PC-9 (cell line): Measurements from ENCODE around the gene KLHL1. TPM values are rescaled to one million over a fixed set of nuclear protein-coding genes. Genes with fewer than 3 reads are reported as not detected.

Source experiments
- BruUV-seq: library from RNA; stranded (reverse); fragments of 400-500 nt; replicated peaks from 2 replicates; lab custom pipeline; 2021; lab: Mats Ljungman, UMichigan
- CTCF ChIA-PET: fragments of 300-600 bp; sonication (Branson Sonifier 250); formaldehyde crosslinking; loops from one replicate; lab custom pipeline; 2022; ENCODE audit warnings: antibody characterized with exemption; lab: Charles Lee
- POLR2A ChIA-PET: fragments of 300-600 bp; sonication (Branson Sonifier 250); formaldehyde crosslinking; loops from one replicate; lab custom pipeline; 2022; ENCODE audit warnings: antibody characterized with exemption; ENCODE audit not compliant: unreplicated experiment; lab: Charles Lee
- DNase-seq, 2 experiments: peaks; one replicate each; pipeline versions ENCODE4 v3.0.0 to v3.0.0-alpha.2; 2015 to 2022; ENCODE audit warnings: mixed read lengths in 1 of 2
- H2AFZ ChIP-seq: fragments of 200-600 bp; sonication (generic); 2 replicates; pipeline ENCODE4 v1.8.1; 2017; ENCODE audit warnings: antibody characterized with exemption
- H3F3A ChIP-seq: fragments of 200-600 bp; sonication (generic); 2 replicates; pipeline ENCODE4 v1.8.1; 2017; ENCODE audit warnings: antibody characterized with exemption, mild to moderate bottlenecking, low read depth; ENCODE audit not compliant: insufficient read depth
- H3K27ac ChIP-seq: fragments of 200-600 bp; sonication (generic); 2 replicates; pipeline ENCODE4 v1.6.1; 2016; ENCODE audit warnings: mixed run types
- H3K27me3 ChIP-seq: fragments of 200-600 bp; sonication (generic); 2 replicates; pipeline ENCODE4 v1.6.1; 2016; ENCODE audit warnings: low read depth, mixed run types; ENCODE audit not compliant: insufficient read depth
- H3K36me3 ChIP-seq: fragments of 200-600 bp; sonication (generic); 2 replicates; pipeline ENCODE4 v1.6.1; 2016; ENCODE audit warnings: low read depth, mixed run types
- H3K4me1 ChIP-seq: fragments of 200-600 bp; sonication (generic); replicated peaks from 2 replicates; pipeline ENCODE4 v1.6.1; 2016; ENCODE audit warnings: mixed run types; ENCODE audit not compliant: insufficient read depth
- H3K4me2 ChIP-seq: fragments of 200-600 bp; sonication (generic); 2 replicates; pipeline ENCODE4 v1.6.1; 2017; ENCODE audit warnings: mixed run types
- H3K4me3 ChIP-seq: fragments of 200-600 bp; sonication (generic); 2 replicates; pipeline ENCODE4 v1.6.1; 2016; ENCODE audit warnings: mixed run types
- H3K79me2 ChIP-seq: fragments of 200-600 bp; sonication (generic); 2 replicates; pipeline ENCODE4 v1.6.1; 2017; ENCODE audit warnings: low read depth, mixed run types
- H3K9me2 ChIP-seq: fragments of 200-600 bp; sonication (generic); 2 replicates; pipeline ENCODE4 v1.8.1; 2017; ENCODE audit warnings: mild to moderate bottlenecking; ENCODE audit not compliant: insufficient read depth
- H3K9me3 ChIP-seq: fragments of 200-600 bp; sonication (generic); 2 replicates; pipeline ENCODE4 v1.8.1; 2016; ENCODE audit warnings: low read depth; ENCODE audit not compliant: insufficient read depth
- H4K20me1 ChIP-seq: fragments of 200-600 bp; sonication (generic); 2 replicates; pipeline ENCODE4 v1.8.1; 2017; ENCODE audit not compliant: insufficient read depth
- EZH2 ChIP-seq: fragments of 200-600 bp; sonication (generic); IDR thresholded peaks from 2 replicates; pipeline ENCODE4 v1.8.0; 2017; ENCODE audit warnings: antibody characterized with exemption, low read depth
- intact Hi-C: fragments of 100-400 bp; cut with micrococcal nuclease; formaldehyde crosslinking; loops from one replicate; pipeline ENCODE4 v1.10.0; 2022; ENCODE audit not compliant: unreplicated experiment
- total RNA-seq: library from RNA; stranded (reverse); gene quantifications from 2 replicates; pipeline ENCODE4 v1.2.3, GENCODE V29; 2021
- TF ChIP-seq, protein P1 (sequence below): fragments of 200-600 bp; sonication (generic); conservative IDR thresholded peaks from 2 replicates; pipeline ENCODE4 v1.6.1; 2017; ENCODE audit warnings: mixed run types, antibody characterized with exemption, mild to moderate bottlenecking, moderate library complexity

KLHL1 gene
- total RNA-seq, 1 experiment from 2014 or later = not detected

DNA sequence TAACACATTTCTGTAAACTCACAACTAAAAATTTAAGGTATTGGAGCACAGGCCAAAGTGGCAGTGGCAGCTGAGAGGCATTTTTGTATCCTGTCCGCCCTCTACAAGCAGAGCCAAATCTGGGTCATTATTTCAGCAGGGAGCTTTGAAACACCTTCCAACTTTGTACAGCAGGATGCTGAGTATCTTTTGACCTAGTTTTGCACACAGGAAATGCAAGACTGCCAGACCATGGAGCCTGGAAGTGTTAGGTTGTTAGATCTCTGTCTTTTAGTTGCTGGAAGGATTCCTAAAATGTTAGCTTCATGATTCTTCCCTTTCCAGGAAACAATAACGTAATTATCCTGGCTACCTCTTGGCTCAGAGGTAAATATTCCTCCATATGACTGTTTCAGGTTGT is 149.2 kb downstream of the KLHL1 start:
- H3K4me3 ChIP-seq = no peak overlapping the region
- H4K20me1 ChIP-seq = no peaks in the 10 kb centered on the region
- no peaks in the 10 kb centered on the region for H3K79me2 ChIP-seq
- H3K4me2 ChIP-seq = no peak overlapping the region
- H3K27me3 ChIP-seq = no peaks in the 10 kb centered on the region
- H3K9me2 ChIP-seq = peaks cover 3% of the 10 kb centered on the region; the same call in 1 of the 2 replicates
- H3K4me1 ChIP-seq = no peaks in the 10 kb centered on the region
- no peak overlapping the region for H3K27ac ChIP-seq
- H2AFZ ChIP-seq = no peak overlapping the region
- no peak for TF ChIP-seq EZH2
- TF ChIP-seq, protein P1, sequence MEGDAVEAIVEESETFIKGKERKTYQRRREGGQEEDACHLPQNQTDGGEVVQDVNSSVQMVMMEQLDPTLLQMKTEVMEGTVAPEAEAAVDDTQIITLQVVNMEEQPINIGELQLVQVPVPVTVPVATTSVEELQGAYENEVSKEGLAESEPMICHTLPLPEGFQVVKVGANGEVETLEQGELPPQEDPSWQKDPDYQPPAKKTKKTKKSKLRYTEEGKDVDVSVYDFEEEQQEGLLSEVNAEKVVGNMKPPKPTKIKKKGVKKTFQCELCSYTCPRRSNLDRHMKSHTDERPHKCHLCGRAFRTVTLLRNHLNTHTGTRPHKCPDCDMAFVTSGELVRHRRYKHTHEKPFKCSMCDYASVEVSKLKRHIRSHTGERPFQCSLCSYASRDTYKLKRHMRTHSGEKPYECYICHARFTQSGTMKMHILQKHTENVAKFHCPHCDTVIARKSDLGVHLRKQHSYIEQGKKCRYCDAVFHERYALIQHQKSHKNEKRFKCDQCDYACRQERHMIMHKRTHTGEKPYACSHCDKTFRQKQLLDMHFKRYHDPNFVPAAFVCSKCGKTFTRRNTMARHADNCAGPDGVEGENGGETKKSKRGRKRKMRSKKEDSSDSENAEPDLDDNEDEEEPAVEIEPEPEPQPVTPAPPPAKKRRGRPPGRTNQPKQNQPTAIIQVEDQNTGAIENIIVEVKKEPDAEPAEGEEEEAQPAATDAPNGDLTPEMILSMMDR = no peak
- intact Hi-C loops = no loop called here
- POLR2A ChIA-PET = no interaction called here
- no peaks in the 10 kb centered on the region for H3F3A ChIP-seq
- CTCF ChIA-PET = no interaction called here
- BruUV-seq = no TSS peak
- DNase-seq = no peak
- H3K36me3 ChIP-seq = no peaks in the 10 kb centered on the region
- no peaks in the 10 kb centered on the region for H3K9me3 ChIP-seq

DNA sequence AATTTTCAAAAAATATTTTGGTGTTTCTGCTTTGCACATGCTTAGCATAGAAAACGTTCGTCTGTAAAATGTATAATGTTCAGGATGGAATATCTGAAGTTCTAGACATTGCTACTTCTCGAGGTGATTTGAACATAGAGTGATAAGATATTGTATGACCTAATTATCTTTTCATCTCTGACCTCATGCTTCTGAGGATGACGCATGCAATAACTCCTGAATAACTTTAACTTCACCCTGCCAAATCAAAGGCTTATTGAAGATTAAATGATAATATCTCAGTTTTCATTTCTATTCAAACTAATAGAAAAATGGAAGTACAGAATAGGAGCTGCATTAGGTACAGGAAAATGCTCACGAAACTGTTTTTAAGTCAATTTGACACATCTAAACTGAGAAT is 151.4 kb downstream of the KLHL1 start:
- POLR2A ChIA-PET = no interaction called here
- CTCF ChIA-PET = no interaction called here
- H3K79me2 ChIP-seq = no peaks in the 10 kb centered on the region
- no peaks in the 10 kb centered on the region for H3K27me3 ChIP-seq
- intact Hi-C loops = no loop called here
- no peak overlapping the region for H3K27ac ChIP-seq
- H3F3A ChIP-seq = no peaks in the 10 kb centered on the region
- H3K4me3 ChIP-seq = no peak overlapping the region
- no peak overlapping the region for H3K4me2 ChIP-seq
- TF ChIP-seq EZH2 = no peak
- TF ChIP-seq, protein P1 = no peak
- H2AFZ ChIP-seq = no peak overlapping the region
- H3K36me3 ChIP-seq = no peaks in the 10 kb centered on the region
- H4K20me1 ChIP-seq = no peaks in the 10 kb centered on the region
- no peaks in the 10 kb centered on the region for H3K9me2 ChIP-seq
- no TSS peak for BruUV-seq
- no peaks in the 10 kb centered on the region for H3K4me1 ChIP-seq
- no peaks in the 10 kb centered on the region for H3K9me3 ChIP-seq
- DNase-seq = no peak

DNA sequence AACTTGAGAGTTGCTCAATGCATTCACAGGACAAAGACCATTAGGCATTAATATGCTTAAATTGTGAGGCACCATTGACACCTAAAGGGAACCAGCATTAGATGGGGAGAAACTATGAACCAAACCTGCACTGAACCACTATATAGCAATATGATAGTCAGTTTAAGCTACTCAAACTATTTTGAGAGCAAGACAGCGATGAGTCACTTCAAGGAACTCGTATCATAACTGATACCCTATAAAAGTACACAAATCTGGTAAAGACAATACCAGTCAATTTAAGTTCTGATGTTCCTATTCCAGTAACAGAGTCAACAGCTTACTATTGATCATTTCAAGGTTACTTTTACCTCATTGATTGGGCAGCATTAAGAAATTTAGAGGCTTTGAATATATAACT is 151.9 kb downstream of the KLHL1 start:
- intact Hi-C loops = no loop called here
- Histone ChIP-seq H3K27ac (no peak overlapping the region), H3K36me3 (no peaks in the 10 kb centered on the region), H3K9me3 (no peaks in the 10 kb centered on the region), H3K4me3 (no peak overlapping the region), H3K4me1 (no peaks in the 10 kb centered on the region), H3K4me2 (no peak overlapping the region), H2AFZ (no peak overlapping the region), H3K9me2 (no peaks in the 10 kb centered on the region), H3F3A (no peaks in the 10 kb centered on the region), H3K27me3 (no peaks in the 10 kb centered on the region), H4K20me1 (no peaks in the 10 kb centered on the region), H3K79me2 (no peaks in the 10 kb centered on the region)
- ChIA-PET CTCF (no interaction called here), POLR2A (no interaction called here)
- no peak for TF ChIP-seq EZH2
- TF ChIP-seq, protein P1 = no peak
- DNase-seq = no peak
- no TSS peak for BruUV-seq
